Frontal cortex (tissue), 4 donors: ENCODE results near the gene TCF7. TPM values are rescaled to one million over a fixed set of nuclear protein-coding genes. Genes with fewer than 3 reads are reported as not detected.

ENCODE experiments used
- DNase-seq, 2 donors: peaks; one replicate each; pipeline ENCODE4 v3.0.0; 2012; ENCODE audit warnings: low spot score in 2 of 2
- FAIRE-seq: peaks from 2 replicates; lab custom pipeline; 2012; peaks lifted over from hg19 to GRCh38; lab: Jason Lieb, UNC
- total RNA-seq: library from RNA; depleted of rRNA; stranded (reverse); fragments of >200 nt; gene quantifications from one replicate; pipeline ENCODE4 v1.2.3, GENCODE V29; 2014
- donor health status: control.
- donor health status: control.
- donor health status: control.

TCF7 gene
- total RNA-seq, 1 donor from 2014 or later = 0.41 TPM

DNA sequence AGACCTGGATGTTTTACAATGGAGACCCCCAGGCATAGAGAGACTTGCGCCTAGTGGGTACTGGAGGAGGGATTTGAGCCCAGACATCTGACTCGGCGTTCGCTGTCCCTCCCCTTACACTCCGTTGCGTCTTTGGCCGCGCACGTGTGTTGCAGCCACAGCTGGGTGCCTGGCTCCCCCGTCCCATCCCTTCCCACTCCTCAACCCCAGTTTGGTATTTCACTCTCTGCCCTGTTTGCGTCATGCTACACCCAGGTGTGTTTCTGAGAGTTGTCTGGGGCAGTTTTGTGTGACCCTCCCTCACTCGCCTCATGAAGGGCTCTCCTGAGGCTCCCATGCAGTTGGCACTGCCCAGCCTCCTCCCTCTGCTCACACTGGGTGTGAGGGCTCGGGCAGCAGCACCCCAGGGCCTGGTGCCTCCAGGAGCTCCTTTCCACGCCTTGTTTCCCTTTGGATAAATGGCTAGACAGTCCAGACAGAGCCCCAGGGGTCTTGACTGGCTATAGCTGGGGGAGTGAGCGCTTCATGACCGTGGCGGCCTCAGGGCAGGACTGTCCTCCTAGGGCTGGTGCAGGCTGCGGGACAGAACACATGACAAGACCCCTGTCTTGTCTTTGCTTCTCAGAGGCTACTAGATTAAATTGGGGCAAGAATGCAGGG, 13.6 kb downstream of the TCF7 start:
- DNase-seq = no peak
- FAIRE-seq = no peak

DNA sequence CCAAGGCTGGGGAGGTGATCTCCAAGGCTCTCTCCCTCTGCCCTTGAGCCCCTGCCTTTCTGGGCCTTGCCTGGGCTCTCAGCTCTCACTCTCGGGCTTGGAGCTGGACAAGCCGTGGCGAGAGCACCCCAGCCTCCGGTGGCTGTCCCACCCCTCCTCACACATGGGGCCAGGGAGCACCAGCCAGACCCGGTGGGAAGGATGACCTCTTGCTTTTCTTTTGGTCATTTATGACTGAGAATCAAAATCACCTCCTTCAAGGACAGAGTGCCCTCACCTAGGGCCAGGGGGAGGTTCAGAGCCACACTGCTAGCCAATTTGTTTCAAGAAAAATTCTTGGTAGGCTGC, 14.1 kb downstream of the TCF7 start:
- no peak for FAIRE-seq
- DNase-seq = no peak

DNA sequence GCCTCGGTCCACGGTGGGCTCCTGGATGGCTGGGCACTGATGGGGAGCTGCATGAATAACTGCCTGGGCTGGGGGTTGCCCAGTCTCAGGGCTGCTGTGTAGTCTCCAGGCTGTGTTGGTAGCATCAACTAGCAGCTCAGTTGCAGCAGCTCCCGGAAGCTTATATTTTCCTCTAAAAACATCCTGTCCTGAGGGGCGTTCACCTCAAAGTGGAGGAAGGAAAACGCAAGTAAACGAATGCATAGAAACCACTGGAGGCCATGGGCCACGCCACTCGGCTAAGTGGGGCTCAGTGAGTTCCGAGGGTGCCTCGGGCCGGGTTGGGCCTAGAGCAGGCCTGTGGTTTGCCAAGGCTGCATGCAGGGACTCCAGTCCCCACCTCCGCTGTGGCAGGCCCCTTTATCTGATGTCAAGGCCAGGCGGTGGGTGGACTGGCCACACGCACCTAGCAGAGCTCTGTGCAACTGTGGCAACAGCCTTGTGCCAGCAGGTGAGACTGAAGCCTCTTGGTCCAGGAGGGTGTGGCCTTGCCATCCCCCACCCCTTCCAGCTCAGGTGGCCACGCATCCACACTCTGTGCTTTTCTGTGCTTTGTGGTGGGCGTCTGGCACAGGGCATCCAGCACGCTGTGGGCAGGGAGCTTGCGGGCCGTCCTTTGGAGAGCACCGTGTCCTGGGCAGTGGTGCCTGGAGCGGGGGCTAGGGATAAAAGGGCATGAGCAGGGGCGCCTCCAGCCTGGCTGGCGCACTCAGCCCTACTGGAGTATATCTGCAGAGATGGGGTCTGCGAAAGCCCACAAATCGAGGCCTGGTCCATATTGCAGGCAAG, 15.1 kb downstream of the TCF7 start:
- FAIRE-seq = no peak
- no peak for DNase-seq

DNA sequence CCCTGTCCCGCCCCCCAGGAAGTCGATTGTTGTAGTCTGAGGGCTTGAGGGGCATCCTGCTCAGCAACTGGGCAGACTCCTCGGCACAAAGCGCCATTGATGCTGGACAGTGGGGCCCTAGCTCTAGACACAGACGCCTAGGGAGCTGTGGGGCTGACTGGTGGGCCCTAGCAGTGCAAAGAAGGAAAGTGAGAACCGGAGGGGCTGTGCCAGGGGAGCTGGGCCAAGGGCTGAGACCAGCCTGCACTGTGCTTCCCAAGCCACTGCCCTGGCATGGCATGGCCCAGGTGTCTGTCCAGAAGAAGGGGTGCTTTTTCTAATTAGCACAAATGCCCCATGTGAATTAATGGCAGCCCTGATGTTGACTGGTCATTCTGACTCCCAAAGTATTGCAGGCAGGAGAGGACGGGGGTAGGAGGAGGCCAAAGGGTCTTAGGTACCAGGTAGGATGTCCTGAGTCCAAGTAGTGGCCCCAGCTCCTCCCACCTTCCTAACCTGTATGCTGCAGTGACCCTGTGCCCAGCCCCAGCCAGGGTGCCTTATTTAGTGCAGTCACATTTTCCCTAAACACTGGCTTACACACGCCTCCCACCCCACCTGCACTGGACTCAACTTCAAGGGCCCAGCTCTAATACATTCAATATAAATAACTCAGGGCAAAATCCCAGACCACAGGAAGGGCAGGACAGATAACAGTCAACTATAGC, 15.9 kb downstream of the TCF7 start:
- no peak for DNase-seq
- no peak for FAIRE-seq

DNA sequence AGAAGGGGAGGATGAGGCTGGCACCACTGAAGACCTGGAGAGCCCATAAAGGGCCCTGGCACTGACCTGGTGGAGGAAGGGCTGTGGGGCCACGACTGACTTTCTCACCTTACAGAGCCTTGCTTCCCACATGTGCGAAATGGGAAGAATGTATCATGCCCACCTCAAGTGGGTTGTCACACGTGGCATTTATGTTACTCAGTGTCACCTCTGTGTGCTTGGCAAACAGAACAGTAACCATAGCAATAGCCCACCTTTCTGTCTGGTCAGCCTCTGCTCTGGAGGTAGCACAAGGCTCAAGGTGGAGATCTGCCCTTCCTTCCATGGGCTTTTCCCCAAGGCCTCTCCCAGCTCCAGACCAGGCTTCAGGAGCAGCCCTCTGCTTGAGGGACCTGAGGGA, 16.7 kb downstream of the TCF7 start:
- FAIRE-seq (no peak), DNase-seq (no peak)

DNA sequence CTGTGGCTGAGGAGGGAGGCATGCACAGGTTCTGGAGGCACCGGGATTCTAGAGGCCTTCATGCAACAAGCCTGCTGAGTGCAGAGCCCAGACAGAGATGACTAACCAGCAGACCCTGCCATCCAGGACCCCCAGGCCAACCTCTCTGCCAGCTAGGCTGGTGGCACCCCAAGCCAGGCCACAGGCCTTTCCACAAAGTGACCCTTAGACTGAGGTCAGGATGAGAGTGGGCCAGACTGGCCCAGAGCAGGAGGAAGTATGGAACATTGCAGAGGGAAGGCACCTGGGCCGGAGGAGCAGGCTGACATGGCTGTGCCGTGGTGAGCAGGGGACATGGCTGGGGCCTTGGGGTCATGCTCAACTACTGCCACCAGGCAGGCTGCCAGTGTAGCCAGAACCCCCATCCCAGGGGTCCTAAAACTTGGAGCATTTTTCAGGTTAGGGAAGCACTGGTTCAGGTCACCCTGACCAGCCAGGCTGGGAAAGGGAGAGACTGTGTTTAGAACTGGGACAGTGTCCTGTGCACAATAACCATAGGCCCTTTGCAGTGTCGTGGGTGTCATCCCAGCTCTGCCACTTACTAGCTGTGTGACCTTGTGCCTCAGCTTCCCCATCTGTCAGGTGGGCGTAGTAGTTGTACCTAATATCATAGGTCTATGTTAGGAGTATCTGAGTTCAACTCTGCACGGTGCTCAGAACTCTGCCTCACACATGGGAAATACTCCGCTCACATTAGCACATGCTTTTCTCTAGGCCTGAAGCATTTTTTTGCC, 17.3 kb downstream of the TCF7 start:
- DNase-seq (no peak), FAIRE-seq (no peak)

DNA sequence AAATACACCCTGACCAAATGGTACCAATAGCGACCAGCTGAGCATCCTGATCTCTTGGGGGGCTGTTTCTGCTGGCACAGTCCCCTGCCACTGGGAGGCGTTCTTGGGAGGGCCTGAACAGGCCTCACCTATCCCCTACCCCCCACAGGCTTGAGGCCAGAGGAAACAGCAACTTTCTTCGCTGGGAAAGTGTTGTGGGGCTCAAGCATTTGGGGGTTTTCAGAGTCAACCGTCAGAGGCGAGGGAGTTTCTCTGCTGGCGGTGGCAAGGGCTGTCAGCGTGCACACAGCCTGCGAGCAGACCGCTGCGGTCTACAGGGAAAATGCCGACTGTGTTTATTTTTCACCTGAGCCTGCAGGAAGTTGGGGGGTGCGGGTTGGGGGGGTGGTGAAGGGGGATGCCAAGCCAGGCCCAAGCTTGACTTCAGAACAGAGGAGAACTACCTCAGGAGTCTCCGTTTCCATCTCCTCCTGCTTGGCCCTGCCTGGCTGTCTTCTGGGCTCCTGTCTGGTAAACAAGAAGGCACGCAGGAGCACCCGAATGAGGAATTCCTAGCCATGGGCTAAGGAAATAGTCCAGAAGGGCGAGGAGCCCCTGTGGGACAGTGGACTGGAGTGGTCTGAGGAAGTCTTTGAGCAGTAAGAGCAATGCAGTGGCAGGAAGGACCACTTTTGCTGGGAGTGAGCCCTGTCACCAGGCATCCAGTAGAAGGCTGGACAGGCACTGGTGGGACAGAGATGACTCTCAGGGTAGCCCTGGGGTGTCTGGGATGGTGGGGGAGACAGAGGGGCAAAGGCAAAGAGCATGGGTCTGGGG, 18.1 kb downstream of the TCF7 start:
- no peak for FAIRE-seq
- DNase-seq = no peak

DNA sequence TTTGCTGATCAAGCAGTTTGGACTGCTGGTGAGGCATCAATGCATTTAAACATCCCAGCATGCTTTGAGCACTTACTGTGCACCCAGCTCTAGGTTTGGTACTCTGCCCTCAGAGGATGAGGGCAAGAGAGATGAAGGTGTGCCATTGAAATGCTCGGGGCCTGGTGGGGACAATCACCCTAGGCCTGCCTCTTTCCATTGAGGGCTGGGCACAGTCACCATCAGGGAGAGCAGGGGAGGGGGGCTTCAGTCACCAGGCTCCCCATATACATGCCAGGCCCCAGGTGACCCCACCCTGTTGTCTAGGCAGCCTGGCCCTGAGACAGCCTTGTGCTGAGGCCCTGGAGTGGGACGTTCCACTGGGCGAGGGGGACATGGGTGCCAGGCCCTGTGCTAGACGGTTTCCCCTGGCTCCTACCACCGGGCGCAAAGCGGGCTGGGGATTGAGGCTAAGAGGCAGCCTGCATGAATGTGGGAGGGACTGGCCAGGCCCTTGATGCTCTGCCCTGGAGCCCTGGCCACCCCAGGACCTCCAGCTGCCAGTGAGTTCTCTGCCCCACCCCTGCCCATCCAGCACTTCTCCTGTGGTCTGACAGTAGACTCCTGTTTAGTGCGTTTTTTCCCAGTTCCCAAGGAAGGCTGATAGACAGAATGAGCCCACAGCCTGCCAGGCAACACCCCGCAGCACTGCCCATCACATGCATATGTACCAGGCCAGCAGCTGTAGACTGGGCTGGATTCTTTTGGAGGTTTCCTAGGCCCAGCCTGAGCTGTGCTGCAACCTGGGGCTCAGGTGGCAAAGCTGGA, 18.9 kb downstream of the TCF7 start:
- FAIRE-seq (no peak), DNase-seq (no peak)

DNA sequence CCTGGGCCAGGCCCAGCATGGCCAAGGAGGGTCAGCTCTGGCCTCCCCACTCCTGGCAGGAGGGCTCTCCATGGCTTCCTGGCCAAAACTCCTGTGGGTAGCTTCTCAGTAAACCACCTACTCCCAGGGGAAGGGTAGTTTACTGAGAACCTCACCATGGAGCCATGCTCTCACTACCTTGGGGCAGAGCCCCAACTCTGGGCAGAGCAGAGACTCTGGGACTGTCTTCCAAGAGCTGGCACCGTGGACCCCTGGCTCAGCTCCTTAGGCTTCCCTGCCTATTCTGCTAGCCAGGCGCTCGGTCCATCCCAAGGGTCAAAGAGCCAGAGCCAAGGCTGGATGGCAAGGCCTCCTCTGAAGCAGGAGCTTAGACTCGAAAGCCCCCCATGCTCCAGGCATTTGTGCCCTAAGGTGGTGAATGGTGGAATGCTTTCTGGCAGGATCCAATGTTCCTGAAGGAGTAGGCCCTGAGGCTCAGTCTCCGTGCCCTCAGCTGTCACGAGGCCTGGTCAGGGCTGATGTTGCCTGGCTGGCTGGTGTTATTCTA, 19.6 kb downstream of the TCF7 start:
- FAIRE-seq = no peak
- DNase-seq = no peak

DNA sequence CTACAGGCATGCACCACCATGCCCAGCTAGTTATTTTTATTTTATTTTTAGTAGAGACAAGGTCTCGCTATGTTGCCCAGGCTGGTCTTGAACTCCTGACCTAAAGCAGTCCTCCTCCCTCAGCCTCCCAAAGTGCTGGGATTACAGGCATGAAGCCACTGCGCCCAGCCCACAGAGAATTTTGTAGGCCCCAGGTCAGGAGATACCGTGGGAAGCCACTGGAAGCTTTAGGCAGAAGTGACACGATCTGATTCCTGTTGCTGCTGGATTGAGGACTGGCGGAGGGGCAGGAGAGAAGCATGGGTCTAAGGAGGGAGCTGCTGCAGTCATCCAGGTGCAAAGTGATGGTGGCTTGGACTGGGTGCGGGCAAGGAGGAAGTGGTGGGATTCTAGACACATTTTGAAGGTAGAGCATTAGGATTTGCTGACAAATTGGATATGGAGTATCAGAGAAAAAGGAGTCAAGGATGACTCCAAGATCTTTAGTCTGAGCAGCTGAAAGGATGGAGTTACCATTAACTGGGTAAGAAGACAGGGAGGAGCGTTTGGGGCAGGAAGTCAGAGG, 20.7 kb downstream of the TCF7 start:
- no peak for FAIRE-seq

DNA sequence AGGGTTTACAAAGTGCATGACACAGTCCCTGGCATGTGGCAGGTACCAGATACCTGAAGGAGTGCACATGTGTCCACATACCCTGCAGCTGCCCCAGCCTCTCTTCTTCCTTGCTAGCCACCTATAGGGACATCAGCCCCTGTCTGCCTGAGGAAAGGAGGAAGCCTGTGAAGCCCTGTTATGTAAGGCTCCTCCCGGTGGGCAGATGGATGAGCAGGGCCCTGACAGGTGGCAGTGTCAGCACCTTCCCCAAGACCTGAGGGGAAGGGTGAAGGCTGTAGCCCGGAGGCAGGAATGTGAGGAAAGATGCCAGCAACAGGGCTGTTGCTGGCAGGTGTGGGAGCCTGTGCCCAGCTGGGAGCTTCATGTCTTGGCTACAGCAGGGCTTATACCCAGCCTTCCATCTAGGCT, 21.7 kb downstream of the TCF7 start:
- DNase-seq = no peak
- FAIRE-seq = no peak

More for the DNA sequence above, 20.7 kb downstream of the TCF7 start:
- no peak for DNase-seq

DNA sequence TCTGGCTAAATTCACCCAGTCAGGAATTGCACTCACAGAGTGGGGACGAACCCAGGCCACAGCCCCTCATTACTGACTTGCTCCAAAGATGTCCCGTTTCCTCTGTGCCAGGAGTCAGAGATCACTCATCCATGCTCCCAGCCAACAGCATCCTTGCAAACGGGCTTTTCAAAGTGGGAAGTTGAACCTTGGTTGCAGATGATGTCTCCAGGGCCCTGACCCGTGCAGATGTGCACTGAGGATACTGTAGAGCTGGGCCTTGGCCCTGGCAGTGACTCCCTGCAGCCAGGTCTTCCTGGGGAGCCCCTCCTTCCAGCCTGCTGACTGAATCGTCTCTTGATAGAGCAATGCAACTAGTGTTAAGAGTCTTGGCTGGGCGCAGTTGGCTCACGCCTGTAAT, 22.3 kb downstream of the TCF7 start:
- FAIRE-seq (no peak), DNase-seq (no peak)

DNA sequence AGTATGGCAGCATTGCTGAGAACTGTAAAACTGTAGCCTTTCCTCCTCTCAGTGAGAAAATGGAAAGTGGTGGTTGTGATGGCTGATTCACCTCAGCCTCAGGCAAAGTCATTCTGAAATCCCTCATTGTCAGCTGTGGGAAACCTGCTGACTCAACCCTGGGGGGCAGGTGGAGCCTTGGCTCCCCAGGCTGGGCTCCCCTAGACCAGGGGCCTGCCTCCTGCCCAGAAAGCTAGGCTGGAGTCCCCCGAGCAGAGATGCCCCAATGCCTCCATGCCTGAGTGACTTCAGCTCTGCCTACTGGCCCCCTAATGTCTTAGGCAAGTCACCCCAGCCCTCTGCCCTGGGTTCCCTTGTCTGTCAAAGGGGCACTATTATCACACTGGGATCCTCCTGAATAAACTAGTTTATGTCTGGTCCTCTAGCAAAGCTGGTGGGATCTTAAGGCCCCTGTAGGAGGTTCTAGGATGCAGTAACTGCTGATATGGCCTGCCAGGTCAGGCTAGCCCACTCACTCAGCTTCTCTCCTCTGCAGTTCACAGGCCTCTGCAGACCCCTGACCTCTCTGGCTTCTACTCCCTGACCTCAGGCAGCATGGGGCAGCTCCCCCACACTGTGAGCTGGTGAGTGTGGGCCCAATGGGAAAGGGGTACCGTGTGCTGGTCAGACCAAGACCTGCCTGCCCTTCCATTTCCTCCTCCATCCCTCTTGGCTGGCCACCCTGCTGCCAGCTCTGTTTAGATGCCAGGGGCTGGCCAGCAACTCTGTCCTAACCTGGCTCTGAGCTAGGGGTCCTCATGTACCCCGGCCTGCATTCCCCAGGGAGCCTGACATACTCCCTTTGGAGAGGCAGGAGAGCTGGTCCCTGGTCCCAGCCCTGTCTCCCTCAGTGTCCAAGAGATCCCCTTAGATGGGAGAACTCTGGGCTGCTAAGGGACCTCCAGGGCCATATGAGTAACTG, 24.2 kb downstream of the TCF7 start:
- FAIRE-seq (no peak), DNase-seq (no peak)

DNA sequence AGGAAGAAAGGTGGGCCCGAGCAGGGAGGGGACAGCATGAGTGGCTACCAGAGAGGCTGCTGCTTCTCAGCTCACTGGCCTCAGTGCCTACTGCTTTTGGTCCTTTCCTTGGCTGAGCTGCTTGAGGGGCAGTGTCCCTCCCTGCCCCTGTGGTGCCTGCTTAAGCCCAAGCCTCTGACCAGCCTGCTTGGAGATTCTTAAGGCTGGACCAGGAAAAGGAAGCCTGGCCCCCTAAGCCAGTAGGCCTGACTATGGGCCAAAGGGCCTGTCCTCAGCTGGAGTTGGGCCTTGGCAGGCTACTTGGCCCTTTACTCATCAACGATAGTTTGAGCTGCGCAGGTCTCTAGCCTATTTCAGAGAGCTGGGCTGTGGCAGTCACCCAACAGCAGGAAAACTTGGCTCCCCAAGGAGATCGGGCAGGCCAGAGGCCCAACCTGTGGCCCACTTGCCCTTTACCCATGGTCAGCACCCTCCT, 24.9 kb downstream of the TCF7 start:
- FAIRE-seq = no peak
- no peak for DNase-seq

DNA sequence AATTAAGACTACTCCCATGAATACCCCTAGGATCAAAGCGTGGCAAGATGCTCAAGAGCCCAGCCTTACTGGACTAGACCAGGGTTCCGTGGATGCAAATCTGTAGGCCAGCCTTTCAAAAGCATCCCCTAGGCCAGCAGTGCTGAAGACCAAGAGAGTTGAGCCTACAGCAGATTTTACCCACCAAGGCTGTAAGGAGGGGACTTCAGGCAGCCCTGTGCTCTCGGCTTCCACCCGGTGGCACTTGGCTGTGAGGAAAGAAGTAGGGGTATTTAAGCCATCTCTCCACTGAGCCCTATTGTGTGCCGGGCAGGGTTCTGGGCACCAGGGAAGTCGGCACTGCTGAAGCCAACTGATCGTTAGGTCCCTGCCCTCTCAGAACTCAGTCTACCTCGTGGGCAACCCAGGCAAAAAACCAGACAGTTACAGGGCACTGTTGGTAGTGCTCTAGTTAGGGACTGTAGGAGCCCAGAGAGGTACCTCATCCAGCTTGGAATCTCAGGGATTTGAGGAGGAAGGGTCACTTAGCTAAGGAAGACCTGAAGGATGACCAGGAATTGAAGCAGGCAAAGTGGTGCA, 25.5 kb downstream of the TCF7 start:
- DNase-seq (no peak), FAIRE-seq (no peak)

DNA sequence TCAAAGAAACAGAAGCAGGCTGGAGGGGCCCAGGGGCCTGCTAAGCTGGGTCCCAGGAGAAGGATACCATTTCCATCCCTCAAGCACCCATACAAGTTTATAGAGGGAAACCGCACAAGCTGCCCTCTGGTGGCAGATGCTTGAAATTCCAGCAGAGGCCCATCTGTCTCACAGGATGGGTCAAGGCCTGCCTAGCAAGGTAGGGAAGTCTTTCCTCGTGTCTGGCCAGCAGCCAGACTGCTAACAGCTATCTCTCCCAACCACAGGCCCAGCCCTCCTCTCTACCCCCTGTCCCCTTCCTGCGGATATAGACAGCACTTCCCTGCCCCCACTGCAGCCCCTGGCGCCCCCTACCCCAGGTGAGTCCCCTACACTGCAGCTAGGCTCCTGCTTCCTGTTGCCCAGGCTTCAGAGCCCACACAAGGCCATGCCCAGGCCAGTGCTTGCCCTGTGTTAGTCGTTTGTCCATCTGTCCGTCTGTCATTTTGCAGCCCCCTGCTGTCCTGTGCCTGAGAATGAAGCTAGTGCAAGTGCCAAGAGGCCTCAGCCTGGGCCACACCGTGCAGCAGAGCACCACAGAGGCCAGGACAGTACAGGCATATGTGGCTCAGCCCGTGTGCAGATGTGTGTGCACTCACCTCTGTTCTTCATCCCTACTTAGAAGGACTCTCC, 26.2 kb downstream of the TCF7 start:
- DNase-seq (peak in 1 of 2 donors; percentile 50), FAIRE-seq (no peak)
